ENCODE data around the gene MYO7B. TPM values are rescaled to one million over a fixed set of nuclear protein-coding genes. Genes with fewer than 3 reads are reported as not detected.

MYO7B gene
- total RNA-seq, 1 donor from 2014 or later, result 0.29 TPM

DNA sequence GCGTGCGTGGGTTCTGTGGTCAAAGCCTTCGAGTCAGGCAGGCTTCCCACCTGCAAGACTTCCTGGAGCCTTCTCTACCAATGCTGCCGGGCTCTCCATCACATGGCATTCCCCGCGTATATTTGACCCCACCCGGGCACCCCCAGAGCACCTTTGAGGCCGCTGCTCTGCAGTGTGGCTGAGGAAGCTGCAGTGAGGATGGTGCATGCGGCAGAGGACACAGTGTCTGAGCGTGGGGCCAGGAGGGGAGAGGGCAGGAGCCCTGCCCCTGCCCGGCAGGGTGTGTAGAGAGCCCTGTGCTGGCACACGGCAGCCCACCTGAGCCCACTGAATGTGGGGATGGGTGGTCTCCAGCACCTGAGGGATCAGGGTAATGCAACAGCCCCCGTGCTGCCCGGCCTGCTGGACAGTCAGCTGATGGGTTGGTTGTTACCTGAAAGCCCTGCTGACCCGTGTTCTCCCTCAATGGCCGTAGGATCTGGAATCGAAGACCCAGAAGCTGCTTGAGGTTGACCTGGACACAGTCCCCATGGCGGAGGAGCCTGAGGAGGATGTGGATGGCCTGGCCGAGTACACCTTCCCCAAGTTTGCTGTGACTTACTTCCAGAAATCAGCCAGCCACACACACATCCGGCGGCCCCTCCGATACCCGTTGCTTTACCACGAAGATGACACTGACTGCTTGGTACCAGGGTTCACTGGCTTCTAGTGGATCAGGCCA, 73.7 kb downstream of the MYO7B start:
- Mint-ChIP-seq H3K4me1 (ENCODE audit: low read depth, unreplicated experiment) (peaks cover 8% of the 10 kb centered on the region), H3K27me3 (ENCODE audit: unreplicated experiment) (peaks cover 3% of the 10 kb centered on the region), H3K9me3 (ENCODE audit: unreplicated experiment) (peaks cover 9% of the 10 kb centered on the region), H3K4me3 (ENCODE audit: unreplicated experiment) (no peak overlapping the region), H3K36me3 (ENCODE audit: unreplicated experiment) (peaks cover 4% of the 10 kb centered on the region), H3K27ac (ENCODE audit: unreplicated experiment) (no peak overlapping the region)
- DNase-seq, result no peak
- TF ChIP-seq, protein P1, sequence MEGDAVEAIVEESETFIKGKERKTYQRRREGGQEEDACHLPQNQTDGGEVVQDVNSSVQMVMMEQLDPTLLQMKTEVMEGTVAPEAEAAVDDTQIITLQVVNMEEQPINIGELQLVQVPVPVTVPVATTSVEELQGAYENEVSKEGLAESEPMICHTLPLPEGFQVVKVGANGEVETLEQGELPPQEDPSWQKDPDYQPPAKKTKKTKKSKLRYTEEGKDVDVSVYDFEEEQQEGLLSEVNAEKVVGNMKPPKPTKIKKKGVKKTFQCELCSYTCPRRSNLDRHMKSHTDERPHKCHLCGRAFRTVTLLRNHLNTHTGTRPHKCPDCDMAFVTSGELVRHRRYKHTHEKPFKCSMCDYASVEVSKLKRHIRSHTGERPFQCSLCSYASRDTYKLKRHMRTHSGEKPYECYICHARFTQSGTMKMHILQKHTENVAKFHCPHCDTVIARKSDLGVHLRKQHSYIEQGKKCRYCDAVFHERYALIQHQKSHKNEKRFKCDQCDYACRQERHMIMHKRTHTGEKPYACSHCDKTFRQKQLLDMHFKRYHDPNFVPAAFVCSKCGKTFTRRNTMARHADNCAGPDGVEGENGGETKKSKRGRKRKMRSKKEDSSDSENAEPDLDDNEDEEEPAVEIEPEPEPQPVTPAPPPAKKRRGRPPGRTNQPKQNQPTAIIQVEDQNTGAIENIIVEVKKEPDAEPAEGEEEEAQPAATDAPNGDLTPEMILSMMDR (IDR thresholded peaks at IDR 0.05; ENCODE audit: partially characterized antibody, unreplicated experiment), result no peak

DNA sequence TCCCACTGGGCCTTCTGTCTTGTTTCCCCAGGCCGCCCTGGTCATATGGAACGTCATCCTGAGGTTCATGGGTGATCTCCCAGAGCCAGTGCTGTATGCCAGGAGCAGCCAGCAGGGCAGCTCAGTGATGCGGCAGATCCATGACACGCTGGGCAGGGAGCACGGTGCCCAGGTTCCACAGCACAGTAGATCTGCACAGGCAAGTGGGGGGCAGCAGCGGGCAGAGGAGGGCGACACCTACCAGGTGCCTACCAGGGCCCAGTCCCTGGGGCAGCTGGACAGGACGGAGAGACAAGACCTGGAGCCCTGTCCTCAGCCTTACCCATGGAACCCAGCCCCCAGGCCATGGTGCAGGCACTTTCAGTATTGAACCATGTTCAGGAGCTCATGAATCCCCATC, 74.3 kb downstream of the MYO7B start:
- peaks cover 4% of the 10 kb centered on the region for H3K36me3 Mint-ChIP-seq (ENCODE audit: unreplicated experiment)
- TF ChIP-seq, protein P1 (IDR thresholded peaks at IDR 0.05; ENCODE audit: partially characterized antibody, unreplicated experiment), result no peak
- H3K27ac Mint-ChIP-seq (ENCODE audit: unreplicated experiment), result no peak overlapping the region
- H3K4me1 Mint-ChIP-seq (ENCODE audit: low read depth, unreplicated experiment), result peaks cover 8% of the 10 kb centered on the region
- no peak for DNase-seq
- no peak overlapping the region for H3K4me3 Mint-ChIP-seq (ENCODE audit: unreplicated experiment)
- peaks cover 9% of the 10 kb centered on the region for H3K9me3 Mint-ChIP-seq (ENCODE audit: unreplicated experiment)
- H3K27me3 Mint-ChIP-seq (ENCODE audit: unreplicated experiment), result peaks cover 3% of the 10 kb centered on the region

DNA sequence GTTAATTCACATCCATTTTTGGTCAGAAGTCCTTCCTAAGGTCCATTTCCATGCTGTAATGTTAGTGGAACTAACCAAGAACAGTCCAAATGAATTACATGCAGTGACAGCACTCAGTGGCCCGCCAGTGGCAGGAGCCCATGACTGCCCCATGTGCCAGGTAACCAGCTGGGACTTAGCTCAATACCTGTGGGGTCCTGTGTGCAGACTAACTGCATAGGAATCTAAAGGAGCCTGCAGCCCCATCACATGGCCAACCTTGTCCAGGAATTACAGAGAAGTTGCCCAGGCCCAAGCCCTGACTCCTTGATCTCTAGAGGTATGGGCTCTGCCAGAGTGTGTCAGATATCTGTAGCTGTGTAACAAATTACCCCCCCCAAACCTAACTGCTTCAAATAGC, 75.1 kb downstream of the MYO7B start:
- Mint-ChIP-seq H3K36me3 (ENCODE audit: unreplicated experiment) (peaks cover 4% of the 10 kb centered on the region), H3K27me3 (ENCODE audit: unreplicated experiment) (peaks cover 5% of the 10 kb centered on the region), H3K9me3 (ENCODE audit: unreplicated experiment) (peaks cover 11% of the 10 kb centered on the region), H3K4me3 (ENCODE audit: unreplicated experiment) (no peak overlapping the region), H3K4me1 (ENCODE audit: low read depth, unreplicated experiment) (peaks cover 7% of the 10 kb centered on the region), H3K27ac (ENCODE audit: unreplicated experiment) (no peak overlapping the region)
- DNase-seq, result no peak
- TF ChIP-seq, protein P1 (IDR thresholded peaks at IDR 0.05; ENCODE audit: partially characterized antibody, unreplicated experiment), result no peak

DNA sequence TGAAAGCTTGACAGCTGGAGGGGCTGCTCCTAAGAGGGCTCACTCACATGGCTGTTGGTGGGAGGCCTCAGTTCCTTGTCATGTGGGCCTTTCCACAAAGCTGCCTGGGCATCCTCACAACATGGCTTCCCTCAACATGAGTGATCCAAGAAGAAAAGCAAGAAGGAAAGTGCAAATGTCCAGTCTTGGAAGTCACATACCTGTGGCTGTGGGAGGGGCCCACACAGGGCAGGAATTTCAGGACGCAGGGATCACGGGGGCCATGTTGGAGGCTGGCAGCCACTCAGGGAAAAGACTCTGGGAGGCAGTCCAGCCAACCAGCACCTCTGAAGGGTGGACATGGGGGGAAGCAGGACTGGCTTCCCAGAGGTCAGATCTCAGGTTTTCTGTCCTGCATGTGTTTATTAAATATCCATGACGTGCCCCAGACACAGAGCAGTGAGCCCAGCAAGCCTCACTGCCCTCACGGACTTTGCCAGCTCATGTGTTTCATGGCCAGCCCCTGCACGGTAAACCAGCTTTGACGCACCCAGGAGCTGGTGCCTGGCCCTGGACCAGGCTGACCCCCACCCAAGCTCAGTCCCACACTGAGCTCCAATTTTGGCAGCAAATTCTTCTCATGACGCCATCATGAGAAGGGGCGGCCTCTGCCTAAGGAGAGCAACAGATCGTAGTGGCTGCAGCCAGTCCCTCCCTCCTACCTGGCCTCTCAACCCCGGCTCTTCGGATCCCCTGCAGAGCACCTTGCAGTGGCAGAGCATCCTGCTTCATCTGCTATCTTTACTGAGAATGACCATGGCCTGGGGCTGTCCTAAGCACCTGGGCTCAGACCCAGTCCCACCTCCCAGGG, 75.8 kb downstream of the MYO7B start:
- Mint-ChIP-seq H3K27ac (ENCODE audit: unreplicated experiment) (no peak overlapping the region), H3K36me3 (ENCODE audit: unreplicated experiment) (peaks cover 4% of the 10 kb centered on the region), H3K27me3 (ENCODE audit: unreplicated experiment) (peaks cover 5% of the 10 kb centered on the region), H3K4me3 (ENCODE audit: unreplicated experiment) (no peak overlapping the region), H3K9me3 (ENCODE audit: unreplicated experiment) (peaks cover 12% of the 10 kb centered on the region), H3K4me1 (ENCODE audit: low read depth, unreplicated experiment) (no peaks in the 10 kb centered on the region)
- no peak for DNase-seq
- TF ChIP-seq, protein P1 (IDR thresholded peaks at IDR 0.05; ENCODE audit: partially characterized antibody, unreplicated experiment), result no peak

Data from glutamatergic neuron (in vitro differentiated cells).